Neural cell (in vitro differentiated cells): ENCODE data around the gene TCF15.

ENCODE experiments used
- EP300 ChIP-seq: fragments of 450-650 bp; conservative IDR thresholded peaks from 2 replicates; pipeline ENCODE4 v1.6.1; 2014; ENCODE audit warnings: antibody characterized with exemption, mild to moderate bottlenecking, moderate library complexity; ENCODE audit not compliant: poor library complexity, severe bottlenecking
- MXI1 ChIP-seq: fragments of 450-650 bp; conservative IDR thresholded peaks from 2 replicates; pipeline ENCODE4 v1.6.1; 2014; ENCODE audit warnings: antibody characterized with exemption, mild to moderate bottlenecking; ENCODE audit not compliant: poor library complexity, severe bottlenecking
- TF ChIP-seq, protein P1 (sequence below): fragments of 450-650 bp; IDR thresholded peaks from 2 replicates; pipeline ENCODE4 v1.5.1; 2014; ENCODE audit warnings: antibody characterized with exemption, mild to moderate bottlenecking, moderate library complexity; ENCODE audit not compliant: poor library complexity, severe bottlenecking

DNA sequence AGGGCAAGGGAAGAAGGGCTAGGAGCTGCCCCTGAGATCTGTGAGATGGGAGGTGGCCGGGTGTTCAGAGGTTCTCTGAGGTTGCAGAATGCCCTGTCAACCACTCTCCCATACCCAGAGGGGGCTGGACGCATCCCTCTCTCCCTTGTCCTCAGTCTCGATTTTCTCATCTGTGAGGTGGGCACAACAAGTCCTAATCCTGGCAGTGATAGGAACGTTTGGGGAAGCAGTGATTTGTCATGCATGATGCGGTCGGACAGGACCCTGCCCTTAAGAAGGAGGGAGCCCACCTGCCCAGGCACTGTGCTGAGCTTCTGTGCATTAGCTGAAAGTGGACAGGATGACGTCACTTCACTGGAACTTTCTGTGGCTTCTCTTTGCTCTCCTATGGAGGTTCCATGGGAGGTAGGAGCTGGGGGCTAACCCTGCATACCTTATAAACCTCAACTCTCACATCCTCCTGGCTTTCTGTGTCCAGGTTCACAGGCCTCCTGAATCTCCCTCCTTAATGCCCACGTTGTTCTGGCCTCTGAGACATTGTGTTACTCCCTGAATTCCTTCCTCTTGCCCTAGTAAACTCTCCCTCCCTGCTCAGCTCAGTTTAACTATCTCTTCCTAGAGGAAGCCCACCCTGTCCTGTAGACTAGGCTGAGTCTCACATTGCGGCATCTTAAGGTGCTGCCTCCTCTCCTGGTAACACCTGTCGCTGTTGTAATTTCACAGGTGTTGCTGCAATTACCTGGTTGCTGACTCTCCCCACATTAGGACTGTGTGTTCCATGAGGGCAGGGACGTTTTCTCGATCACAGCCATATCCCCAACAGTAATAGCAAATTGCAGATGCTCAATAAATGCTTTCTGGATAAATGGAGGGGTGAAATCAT, 36.5 kb downstream of the TCF15 start:
- TF ChIP-seq, protein P1, sequence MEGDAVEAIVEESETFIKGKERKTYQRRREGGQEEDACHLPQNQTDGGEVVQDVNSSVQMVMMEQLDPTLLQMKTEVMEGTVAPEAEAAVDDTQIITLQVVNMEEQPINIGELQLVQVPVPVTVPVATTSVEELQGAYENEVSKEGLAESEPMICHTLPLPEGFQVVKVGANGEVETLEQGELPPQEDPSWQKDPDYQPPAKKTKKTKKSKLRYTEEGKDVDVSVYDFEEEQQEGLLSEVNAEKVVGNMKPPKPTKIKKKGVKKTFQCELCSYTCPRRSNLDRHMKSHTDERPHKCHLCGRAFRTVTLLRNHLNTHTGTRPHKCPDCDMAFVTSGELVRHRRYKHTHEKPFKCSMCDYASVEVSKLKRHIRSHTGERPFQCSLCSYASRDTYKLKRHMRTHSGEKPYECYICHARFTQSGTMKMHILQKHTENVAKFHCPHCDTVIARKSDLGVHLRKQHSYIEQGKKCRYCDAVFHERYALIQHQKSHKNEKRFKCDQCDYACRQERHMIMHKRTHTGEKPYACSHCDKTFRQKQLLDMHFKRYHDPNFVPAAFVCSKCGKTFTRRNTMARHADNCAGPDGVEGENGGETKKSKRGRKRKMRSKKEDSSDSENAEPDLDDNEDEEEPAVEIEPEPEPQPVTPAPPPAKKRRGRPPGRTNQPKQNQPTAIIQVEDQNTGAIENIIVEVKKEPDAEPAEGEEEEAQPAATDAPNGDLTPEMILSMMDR, result no peak
- no peak for TF ChIP-seq MXI1
- TF ChIP-seq EP300, result no peak
